Measurements from ENCODE around the gene EYA4.

Gene EYA4

DNA sequence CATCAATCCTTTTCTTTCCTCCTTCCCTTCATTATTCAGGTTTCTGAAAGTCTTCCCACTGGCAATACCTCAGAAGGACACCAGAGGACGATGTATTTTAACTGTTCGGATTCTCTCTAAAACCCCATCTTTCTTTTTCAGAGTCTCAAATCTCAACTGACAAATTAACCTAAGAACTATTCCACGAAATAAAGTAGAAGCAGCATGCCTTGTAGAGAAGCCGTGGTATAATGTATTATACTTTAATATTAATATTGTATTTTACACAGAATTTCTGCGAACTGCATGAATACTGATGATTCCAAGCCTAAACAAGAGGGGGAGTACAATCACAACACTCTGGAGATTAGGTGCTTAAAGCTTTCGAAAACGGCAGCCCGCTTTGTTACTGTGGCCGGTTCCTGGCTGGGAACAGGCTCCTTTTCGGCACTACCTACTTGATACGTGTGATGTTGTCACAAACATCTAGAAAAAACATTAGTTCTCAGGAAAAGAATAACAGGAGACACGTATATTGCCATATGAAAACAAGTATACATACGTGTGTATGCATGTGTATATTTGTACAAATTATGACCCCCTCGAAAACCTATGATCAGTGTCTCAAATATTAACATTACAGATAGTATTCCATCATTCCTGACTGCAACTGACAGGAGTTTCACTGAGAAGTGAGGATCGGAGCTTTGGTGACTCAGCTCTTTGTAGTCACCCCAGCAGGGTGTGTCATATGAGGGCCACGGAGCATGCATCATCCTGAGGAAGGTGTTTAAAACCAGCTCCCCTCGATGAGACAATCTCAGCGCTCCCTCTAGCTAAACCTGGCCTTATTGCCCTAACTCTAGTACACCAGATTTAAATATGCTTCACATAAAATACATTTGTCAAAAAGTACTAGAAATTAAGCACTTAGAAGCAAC lies 328.1 kb downstream of the EYA4 start:
- H3K36me3 ChIP-seq (replicated peaks) = no peaks in the 10 kb centered on the region
- H3K4me1 ChIP-seq = no peaks in the 10 kb centered on the region
- peaks cover 3% of the 10 kb centered on the region for H3K27me3 ChIP-seq (ENCODE audit: low read depth)
- no peaks in the 10 kb centered on the region for H3K9me3 ChIP-seq
- in situ Hi-C loops (cut with MboI; ENCODE audit: low sequenced_read_pairs) = loop anchor here (10.0 to 25.0 kb wide), 3 partner anchors 336 to 518 kb away; no protein-coding TSS in a partner anchor
- H3K4me3 ChIP-seq = peak overlapping the region; percentile 14
- peak; percentile 44 to 70 for DNase-seq (ENCODE audit: low spot score in 2 of 2)

DNA sequence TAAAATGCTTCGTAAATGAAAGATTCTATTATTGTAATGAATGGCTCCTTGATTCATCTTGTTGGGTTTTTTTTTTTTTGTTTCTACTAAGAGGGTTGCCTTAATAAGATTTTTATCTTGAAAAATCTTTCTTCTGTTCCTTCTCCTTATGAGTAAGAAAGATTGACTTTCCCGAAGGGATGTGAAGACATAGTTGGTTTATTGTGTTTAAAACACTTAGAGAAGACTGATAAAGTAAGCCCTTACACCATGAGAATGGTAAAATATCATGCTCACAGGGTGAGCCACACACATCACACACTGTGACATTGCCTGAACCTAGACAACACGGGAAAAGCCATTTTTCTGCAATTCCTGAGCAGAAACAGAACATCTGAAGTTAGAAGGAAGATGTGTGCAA lies 330.5 kb downstream of the EYA4 start:
- H3K4me1 ChIP-seq = no peaks in the 10 kb centered on the region
- no peaks in the 10 kb centered on the region; the same call in 1 of the 2 replicates for H3K9me3 ChIP-seq
- H3K27me3 ChIP-seq (ENCODE audit: low read depth) = peaks cover 3% of the 10 kb centered on the region
- in situ Hi-C loops (cut with MboI; ENCODE audit: low sequenced_read_pairs) = loop anchor here (25.0 kb wide), 2 partner anchors 384 to 516 kb away; no protein-coding TSS in a partner anchor
- H3K4me3 ChIP-seq = no peak overlapping the region
- no peaks in the 10 kb centered on the region for H3K36me3 ChIP-seq (replicated peaks)
- DNase-seq (ENCODE audit: low spot score in 2 of 2) = no peak

DNA sequence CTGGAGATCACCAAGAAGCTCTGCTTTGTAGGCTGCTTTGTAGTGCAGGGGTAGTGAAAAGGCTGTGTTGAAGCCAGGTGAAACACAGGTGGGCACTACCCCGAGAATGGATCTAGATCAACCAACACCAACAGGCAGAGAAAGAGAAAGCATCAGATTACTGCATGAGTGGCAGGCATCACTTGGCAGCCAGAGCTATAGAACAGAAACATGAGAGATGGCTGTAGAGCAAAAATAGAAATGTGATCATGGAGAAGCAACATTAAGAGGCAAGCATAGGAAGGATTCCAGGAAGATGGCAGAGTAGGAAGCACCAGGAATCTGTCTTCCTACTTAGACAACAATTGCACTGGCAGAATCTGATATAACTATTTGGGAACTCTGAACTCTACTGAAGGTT lies 336.7 kb downstream of the EYA4 start:
- no peaks in the 10 kb centered on the region; the same call in 1 of the 2 replicates for H3K9me3 ChIP-seq
- in situ Hi-C loops (cut with MboI; ENCODE audit: low sequenced_read_pairs) = no loop called here
- H3K4me1 ChIP-seq = no peaks in the 10 kb centered on the region
- H3K4me3 ChIP-seq = no peak overlapping the region
- no peak for DNase-seq (ENCODE audit: low spot score in 2 of 2)
- H3K36me3 ChIP-seq (replicated peaks) = no peaks in the 10 kb centered on the region
- peaks cover 25% of the 10 kb centered on the region for H3K27me3 ChIP-seq (ENCODE audit: low read depth)
